OCI-LY7 (cell line): Measurements from ENCODE around the gene SLC19A1. TPM values are rescaled to one million over a fixed set of nuclear protein-coding genes. Genes with fewer than 3 reads are reported as not detected.

Experiments
- BruUV-seq: library from RNA; stranded (reverse); fragments of 400-500 nt; replicated peaks from 2 replicates; lab custom pipeline; 2021; lab: Mats Ljungman, UMichigan
- CTCF ChIA-PET: fragments of 300-600 bp; sonication (Branson Sonifier 250); formaldehyde crosslinking; loops from one replicate; lab custom pipeline; 2022; ENCODE audit warnings: antibody characterized with exemption; ENCODE audit not compliant: unreplicated experiment; lab: Charles Lee
- POLR2A ChIA-PET: fragments of 300-600 bp; sonication (Branson Sonifier 250); formaldehyde crosslinking; loops from one replicate; lab custom pipeline; 2022; ENCODE audit warnings: antibody characterized with exemption; lab: Charles Lee
- DNase-seq: peaks from one replicate; pipeline ENCODE4 v3.0.0-alpha.2; 2015; ENCODE audit warnings: low spot score
- H2AFZ ChIP-seq: fragments of 200-600 bp; sonication (generic), shearing (Covaris generic); 2 replicates; pipeline ENCODE4 v1.6.1; 2014; ENCODE audit warnings: mild to moderate bottlenecking, antibody characterized with exemption, low read length, moderate library complexity
- H3K27ac ChIP-seq: fragments of 200-600 bp; sonication (generic); 2 replicates; pipeline ENCODE4 v1.5.1; 2014; ENCODE audit warnings: mixed run types, low read depth, mild to moderate bottlenecking, moderate library complexity, low read length, inconsistent platforms; ENCODE audit not compliant: poor library complexity, severe bottlenecking
- H3K36me3 ChIP-seq: fragments of 200-600 bp; sonication (generic); 2 replicates; pipeline ENCODE4 v1.6.1; 2014; ENCODE audit warnings: mild to moderate bottlenecking, antibody characterized with exemption, low read length, moderate library complexity, mixed read lengths; ENCODE audit not compliant: insufficient read depth
- H3K4me1 ChIP-seq: fragments of 200-600 bp; sonication (generic); 2 replicates; pipeline ENCODE4 v1.5.1; 2014; ENCODE audit warnings: mild to moderate bottlenecking, low read length; ENCODE audit not compliant: insufficient read depth, poor library complexity, severe bottlenecking
- H3K4me2 ChIP-seq: fragments of 200-600 bp; sonication (generic); 2 replicates; pipeline ENCODE4 v1.6.1; 2014; ENCODE audit warnings: mild to moderate bottlenecking, low read length
- H3K4me3 ChIP-seq: fragments of 200-600 bp; sonication (generic); 2 replicates; pipeline ENCODE4 v1.5.1; 2014; ENCODE audit warnings: mild to moderate bottlenecking, low read depth, low read length; ENCODE audit not compliant: poor library complexity, severe bottlenecking
- H3K79me2 ChIP-seq: fragments of 200-600 bp; sonication (generic); 2 replicates; pipeline ENCODE4 v1.6.1; 2016; ENCODE audit warnings: low read depth, mild to moderate bottlenecking, low read length, moderate library complexity, mixed read lengths; ENCODE audit not compliant: insufficient read depth
- H3K9me2 ChIP-seq: fragments of 200-600 bp; sonication (generic); 2 replicates; pipeline ENCODE4 v1.6.1; 2016; ENCODE audit warnings: mild to moderate bottlenecking, low read length, mixed read lengths; ENCODE audit not compliant: insufficient read depth
- H3K9me3 ChIP-seq: fragments of 200-600 bp; sonication (generic); 2 replicates; pipeline ENCODE4 v1.6.1; 2014; ENCODE audit warnings: mild to moderate bottlenecking, mixed run types, low read length, mixed read lengths
- H4K20me1 ChIP-seq: fragments of 200-600 bp; sonication (generic); 2 replicates; pipeline ENCODE4 v1.6.1; 2014; ENCODE audit warnings: mild to moderate bottlenecking, antibody characterized with exemption, low read length, moderate library complexity, mixed read lengths; ENCODE audit not compliant: insufficient read depth
- EZH2phosphoT487 ChIP-seq: fragments of 200-600 bp; sonication (generic); IDR thresholded peaks from 2 replicates; pipeline ENCODE4 v1.6.1; 2018; ENCODE audit warnings: low read depth, borderline replicate concordance, mild to moderate bottlenecking, mixed run types, antibody characterized with exemption, low read length, moderate library complexity, mixed read lengths
- intact Hi-C: fragments of 100-400 bp; cut with micrococcal nuclease; formaldehyde crosslinking; loops from one replicate; pipeline ENCODE4 v1.10.0; 2022; ENCODE audit not compliant: unreplicated experiment
- total RNA-seq, 2 experiments: library from RNA; depleted of rRNA in 1 of 2; stranded (reverse); fragments of >200 nt in 1 of 2; shearing (Covaris generic) in 1 of 2; gene quantifications; 2 replicates each; pipeline ENCODE4 v1.2.3, GENCODE V29; 2014 to 2022
- TF ChIP-seq, protein P1 (sequence below): fragments of 200-600 bp; sonication (generic); conservative IDR thresholded peaks from 2 replicates; pipeline ENCODE4 v1.5.1; 2014; ENCODE audit warnings: mild to moderate bottlenecking, antibody characterized with exemption, low read length, moderate library complexity, mixed read lengths

SLC19A1 gene
- total RNA-seq, 2 experiments from 2014 or later = 17.9 to 41.2 TPM

DNA sequence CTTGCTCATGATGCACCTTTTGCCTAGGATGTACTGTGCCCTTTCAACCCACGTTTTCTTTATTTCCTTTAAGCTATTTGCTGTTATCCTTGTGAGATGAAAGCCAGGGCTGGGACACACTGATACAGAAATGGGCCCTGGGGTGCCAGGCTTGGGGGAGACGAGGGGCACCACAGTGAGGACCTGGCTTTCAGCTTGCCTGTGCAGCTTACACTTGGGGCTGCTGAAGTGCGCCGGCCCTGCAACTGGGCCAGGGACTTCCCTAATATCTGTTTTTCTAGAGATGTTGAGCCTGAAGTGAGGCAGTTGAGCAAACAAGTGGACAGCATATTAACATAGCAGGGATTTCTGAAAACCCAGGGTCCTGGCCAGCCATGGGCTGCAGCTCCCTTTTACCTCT, 42.5 kb upstream of the SLC19A1 start:
- ChIA-PET POLR2A (interaction anchor here (0.6 to 0.7 kb wide), 2 partner anchors 226 to 1700 kb away, joined by 3 read pairs; no protein-coding TSS in a partner anchor), CTCF (no interaction called here)
- no peaks in the 10 kb centered on the region for H3K36me3 ChIP-seq
- H4K20me1 ChIP-seq = no peaks in the 10 kb centered on the region
- no peak overlapping the region for H2AFZ ChIP-seq
- no peak overlapping the region for H3K4me3 ChIP-seq
- no peaks in the 10 kb centered on the region for H3K4me1 ChIP-seq
- TF ChIP-seq, protein P1, sequence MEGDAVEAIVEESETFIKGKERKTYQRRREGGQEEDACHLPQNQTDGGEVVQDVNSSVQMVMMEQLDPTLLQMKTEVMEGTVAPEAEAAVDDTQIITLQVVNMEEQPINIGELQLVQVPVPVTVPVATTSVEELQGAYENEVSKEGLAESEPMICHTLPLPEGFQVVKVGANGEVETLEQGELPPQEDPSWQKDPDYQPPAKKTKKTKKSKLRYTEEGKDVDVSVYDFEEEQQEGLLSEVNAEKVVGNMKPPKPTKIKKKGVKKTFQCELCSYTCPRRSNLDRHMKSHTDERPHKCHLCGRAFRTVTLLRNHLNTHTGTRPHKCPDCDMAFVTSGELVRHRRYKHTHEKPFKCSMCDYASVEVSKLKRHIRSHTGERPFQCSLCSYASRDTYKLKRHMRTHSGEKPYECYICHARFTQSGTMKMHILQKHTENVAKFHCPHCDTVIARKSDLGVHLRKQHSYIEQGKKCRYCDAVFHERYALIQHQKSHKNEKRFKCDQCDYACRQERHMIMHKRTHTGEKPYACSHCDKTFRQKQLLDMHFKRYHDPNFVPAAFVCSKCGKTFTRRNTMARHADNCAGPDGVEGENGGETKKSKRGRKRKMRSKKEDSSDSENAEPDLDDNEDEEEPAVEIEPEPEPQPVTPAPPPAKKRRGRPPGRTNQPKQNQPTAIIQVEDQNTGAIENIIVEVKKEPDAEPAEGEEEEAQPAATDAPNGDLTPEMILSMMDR = no peak
- no peak for TF ChIP-seq EZH2phosphoT487
- no peak for DNase-seq
- H3K4me2 ChIP-seq = no peak overlapping the region
- BruUV-seq = no TSS peak
- intact Hi-C loops = no loop called here
- no peaks in the 10 kb centered on the region for H3K9me2 ChIP-seq
- no peaks in the 10 kb centered on the region for H3K79me2 ChIP-seq
- peaks cover 11% of the 10 kb centered on the region for H3K9me3 ChIP-seq
- H3K27ac ChIP-seq = no peak overlapping the region

DNA sequence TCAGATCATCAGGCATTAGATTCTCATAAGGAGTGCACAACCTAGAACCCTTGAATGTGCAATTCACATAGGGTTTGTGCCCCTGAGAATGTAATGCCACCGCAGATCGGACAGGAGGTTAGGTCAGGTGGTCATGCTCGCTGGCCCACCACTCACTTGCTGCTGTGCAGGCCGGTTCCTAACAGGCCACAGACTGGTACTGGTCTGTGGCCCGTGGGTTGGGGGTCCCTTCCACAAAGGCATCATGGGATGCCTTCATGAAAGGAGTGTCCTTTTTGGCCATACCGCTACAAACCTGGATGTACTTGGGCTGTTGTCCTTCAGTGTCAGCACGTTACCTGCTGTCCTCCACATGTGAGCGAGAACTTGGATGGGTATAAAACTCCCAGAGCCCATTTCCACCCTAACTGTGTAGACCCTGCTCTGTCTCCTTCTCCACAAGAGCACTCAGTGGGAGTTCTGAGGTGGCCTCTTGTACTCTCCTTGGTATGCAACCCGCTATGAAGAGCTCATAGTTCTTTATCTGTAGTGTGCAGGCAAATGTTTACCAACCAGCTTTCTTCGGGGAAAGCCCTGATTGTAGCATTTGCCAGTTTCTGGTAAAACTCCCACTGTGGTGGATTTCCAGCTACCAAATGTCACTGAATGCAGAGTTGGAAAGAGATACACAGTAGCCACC, 41.7 kb upstream of the SLC19A1 start:
- CTCF ChIA-PET = no interaction called here
- no peak overlapping the region for H3K4me3 ChIP-seq
- H3K4me1 ChIP-seq = no peaks in the 10 kb centered on the region
- intact Hi-C loops = no loop called here
- peaks cover 11% of the 10 kb centered on the region for H3K9me3 ChIP-seq
- no peaks in the 10 kb centered on the region for H4K20me1 ChIP-seq
- H2AFZ ChIP-seq = no peak overlapping the region
- H3K79me2 ChIP-seq = no peaks in the 10 kb centered on the region
- H3K36me3 ChIP-seq = no peaks in the 10 kb centered on the region
- H3K9me2 ChIP-seq = no peaks in the 10 kb centered on the region
- no peak for DNase-seq
- H3K27ac ChIP-seq = no peak overlapping the region
- no peak overlapping the region for H3K4me2 ChIP-seq
- BruUV-seq = no TSS peak
- TF ChIP-seq EZH2phosphoT487 = no peak
- TF ChIP-seq, protein P1 = no peak
- POLR2A ChIA-PET = interaction anchor here (0.6 kb wide), 1 partner anchor 227 kb away, joined by 3 read pairs; no protein-coding TSS in a partner anchor

DNA sequence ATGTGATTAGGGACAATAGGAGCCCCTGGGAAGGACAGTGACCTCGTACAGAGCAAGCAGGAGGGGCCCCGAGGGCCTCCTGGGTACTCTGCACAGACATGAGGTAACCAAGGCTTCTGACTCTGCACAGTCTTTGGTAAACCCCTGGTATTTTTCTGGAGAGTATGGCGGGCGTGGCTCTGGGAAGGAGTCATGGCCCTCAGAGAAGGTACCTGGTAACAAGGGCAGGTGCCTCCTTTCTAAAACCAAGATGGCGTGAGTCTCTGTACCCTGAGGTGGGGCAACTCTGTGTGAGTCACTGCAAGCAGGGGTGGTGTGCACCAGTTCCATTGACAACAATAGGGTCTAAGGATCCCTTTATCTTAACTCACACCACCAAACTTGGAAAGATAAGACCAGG, 39.9 kb upstream of the SLC19A1 start:
- H2AFZ ChIP-seq = no peak overlapping the region
- no peaks in the 10 kb centered on the region for H3K36me3 ChIP-seq
- H3K4me3 ChIP-seq = no peak overlapping the region
- DNase-seq = no peak
- H3K9me3 ChIP-seq = peaks cover 11% of the 10 kb centered on the region
- ChIA-PET POLR2A (no interaction called here), CTCF (no interaction called here)
- H3K9me2 ChIP-seq = no peaks in the 10 kb centered on the region
- intact Hi-C loops = no loop called here
- no peaks in the 10 kb centered on the region for H3K4me1 ChIP-seq
- H4K20me1 ChIP-seq = no peaks in the 10 kb centered on the region
- no peak for TF ChIP-seq EZH2phosphoT487
- TF ChIP-seq, protein P1 = no peak
- H3K79me2 ChIP-seq = no peaks in the 10 kb centered on the region
- no peak overlapping the region for H3K27ac ChIP-seq
- BruUV-seq = no TSS peak
- H3K4me2 ChIP-seq = no peak overlapping the region
